Measurements from ENCODE around the gene AOPEP.
A peak's percentile ranks its signal among the peaks of the same experiment; 100 is the strongest.
"Not testable (repeated sequence)": the region's sequence is repeated elsewhere in the genome, so short reads cannot be mapped to it uniquely, and the experiment has no call there.

AOPEP gene

GRCh38 chr9:94941211-94941875 is 214.8 kb downstream of the AOPEP start:
- DNase-seq, result peak; percentile 41

GRCh38 chr9:94944626-94945025 is 218.1 kb downstream of the AOPEP start:
- DNase-seq, result no peak

GRCh38 chr9:94945197-94946144 is 219.0 kb downstream of the AOPEP start:
- DNase-seq, result no peak

GRCh38 chr9:94946256-94946655 is 219.8 kb downstream of the AOPEP start:
- no peak for DNase-seq

GRCh38 chr9:94948567-94949235 is 222.2 kb downstream of the AOPEP start:
- no peak for DNase-seq

GRCh38 chr9:94949370-94949769 is 222.9 kb downstream of the AOPEP start:
- DNase-seq, result no peak

GRCh38 chr9:94950040-94950578 is 223.6 kb downstream of the AOPEP start:
- DNase-seq, result no peak

- peak; percentile 91 for DNase-seq
These were observed 224.3 kb downstream of the AOPEP start for GRCh38 chr9:94950579-94951323.

- DNase-seq, result peak; percentile 61
These were observed 225.0 kb downstream of the AOPEP start for GRCh38 chr9:94951324-94952135.

GRCh38 chr9:94952565-94953373 is 226.3 kb downstream of the AOPEP start:
- DNase-seq, result no peak

- DNase-seq, result no peak
These were observed 230.2 kb downstream of the AOPEP start for GRCh38 chr9:94956731-94957130.

GRCh38 chr9:94960964-94961363 is 234.5 kb downstream of the AOPEP start:
- no peak for DNase-seq

GRCh38 chr9:94961870-94962269 is 235.4 kb downstream of the AOPEP start:
- no peak for DNase-seq

- not testable (repeated sequence) for DNase-seq
These were observed 239.1 kb downstream of the AOPEP start for GRCh38 chr9:94965631-94966030.

GRCh38 chr9:94966046-94966445 is 239.5 kb downstream of the AOPEP start:
- DNase-seq, result not testable (repeated sequence)

- DNase-seq, result no peak
These were observed 241.0 kb downstream of the AOPEP start for GRCh38 chr9:94967482-94967881.

GRCh38 chr9:94971378-94972131 is 245.1 kb downstream of the AOPEP start:
- peak; percentile 34 for DNase-seq

- DNase-seq, result no peak
These were observed 247.0 kb downstream of the AOPEP start for GRCh38 chr9:94973451-94973941.

- no peak for DNase-seq
These were observed 247.8 kb downstream of the AOPEP start for GRCh38 chr9:94974154-94974879.

All from NCI-H2029 treated with DMSO at 0.1 percent for 48 hours (cell line).